Tongue (tissue), 2 donors: ENCODE measurements around the gene MRTFA. TPM values are rescaled to one million over a fixed set of nuclear protein-coding genes. Genes with fewer than 3 reads are reported as not detected.
"Not testable (repeated sequence)": the region's sequence is repeated elsewhere in the genome, so short reads cannot be mapped to it uniquely, and the experiment has no call there.

Experiments
- DNase-seq: peaks from one replicate; pipeline ENCODE4 v3.0.0-alpha.2; 2015
- total RNA-seq: library from RNA; depleted of rRNA; stranded (reverse); fragments of >200 nt; gene quantifications from one replicate; pipeline ENCODE4 v1.2.3, GENCODE V29; 2014

Gene MRTFA
- total RNA-seq, 1 donor from 2014 or later = 38.7 TPM

GRCh38 chr22:40552070-40552469 is 84.4 kb downstream of the MRTFA start:
- no peak for DNase-seq

GRCh38 chr22:40547729-40548143 is 88.8 kb downstream of the MRTFA start:
- no peak for DNase-seq

- DNase-seq = no peak
These were observed 91.8 kb downstream of the MRTFA start for GRCh38 chr22:40544758-40545157.

- DNase-seq = no peak
These were observed 93.5 kb downstream of the MRTFA start for GRCh38 chr22:40542821-40543540.

- no peak for DNase-seq
These were observed 95.2 kb downstream of the MRTFA start for GRCh38 chr22:40541300-40541699.

GRCh38 chr22:40540265-40540664 is 96.3 kb downstream of the MRTFA start:
- no peak for DNase-seq

GRCh38 chr22:40536149-40536548 is 100.4 kb downstream of the MRTFA start:
- DNase-seq = not testable (repeated sequence)

- no peak for DNase-seq
These were observed 100.9 kb downstream of the MRTFA start for GRCh38 chr22:40535642-40536041.

GRCh38 chr22:40535189-40535512 is 101.4 kb downstream of the MRTFA start:
- no peak for DNase-seq

GRCh38 chr22:40534379-40535188 is 101.9 kb downstream of the MRTFA start:
- DNase-seq = no peak

- peak; percentile 45 for DNase-seq
These were observed 102.7 kb downstream of the MRTFA start for GRCh38 chr22:40533712-40534378.

GRCh38 chr22:40531951-40532900 is 104.3 kb downstream of the MRTFA start:
- no peak for DNase-seq

- not testable (repeated sequence) for DNase-seq
These were observed 106.1 kb downstream of the MRTFA start for GRCh38 chr22:40530391-40530790.

- DNase-seq = no peak
These were observed 106.7 kb downstream of the MRTFA start for GRCh38 chr22:40529821-40530220.

- DNase-seq = no peak
These were observed 109.6 kb downstream of the MRTFA start for GRCh38 chr22:40526960-40527359.

GRCh38 chr22:40525250-40525884 is 111.2 kb downstream of the MRTFA start:
- DNase-seq = peak; percentile 53

GRCh38 chr22:40524392-40525249 is 111.9 kb downstream of the MRTFA start:
- DNase-seq = no peak

GRCh38 chr22:40522141-40522540 is 114.4 kb downstream of the MRTFA start:
- no peak for DNase-seq

GRCh38 chr22:40521046-40521445 is 115.5 kb downstream of the MRTFA start:
- no peak for DNase-seq

- no peak for DNase-seq
These were observed 116.0 kb downstream of the MRTFA start for GRCh38 chr22:40520562-40520961.

GRCh38 chr22:40519948-40520331 is 116.6 kb downstream of the MRTFA start:
- DNase-seq = no peak
